KG1 (cell line): ENCODE results near the gene CPVL.

Experiments
- DNase-seq: peaks from one replicate; lab custom pipeline; 2025; lab: John Stamatoyannopoulos, UW

CPVL gene

DNA sequence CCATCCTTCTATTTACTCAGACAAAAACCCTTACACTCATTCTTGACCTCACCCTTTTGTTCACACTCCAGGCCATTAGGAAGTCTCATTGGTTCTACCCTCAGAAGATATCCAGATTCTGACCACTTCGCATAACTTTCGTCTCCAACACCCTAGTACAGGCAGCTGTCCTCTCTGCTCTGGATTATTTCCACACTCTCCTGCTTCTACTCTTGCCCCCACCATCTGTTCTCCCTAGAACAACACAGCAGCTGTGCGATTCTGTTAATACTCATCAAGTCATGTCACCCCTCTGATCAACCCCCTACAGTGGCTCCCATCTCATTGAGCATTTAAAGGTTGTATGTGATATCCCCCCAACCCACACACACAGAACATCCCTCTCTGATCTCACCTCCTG, 172.7 kb downstream of the CPVL start:
- no peak for DNase-seq

DNA sequence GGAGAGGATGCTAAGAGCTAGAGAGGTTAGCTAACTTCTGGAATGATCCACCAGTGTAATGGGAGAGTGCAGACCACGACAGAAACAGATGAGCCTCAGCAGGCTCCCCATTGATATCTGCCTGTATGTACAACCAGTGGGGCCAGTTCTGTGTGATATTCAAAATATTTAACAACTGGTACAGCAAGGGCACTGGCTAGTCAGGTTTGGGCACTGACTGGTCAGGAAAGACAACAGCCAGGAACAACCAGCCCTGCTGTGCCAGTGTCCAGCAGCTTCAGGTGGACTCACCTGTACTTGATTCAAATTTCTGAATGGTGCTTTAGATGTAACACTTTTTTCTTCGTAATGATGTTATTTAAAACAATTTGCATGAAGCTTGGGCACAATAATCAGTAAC, 182.3 kb downstream of the CPVL start:
- no peak for DNase-seq

DNA sequence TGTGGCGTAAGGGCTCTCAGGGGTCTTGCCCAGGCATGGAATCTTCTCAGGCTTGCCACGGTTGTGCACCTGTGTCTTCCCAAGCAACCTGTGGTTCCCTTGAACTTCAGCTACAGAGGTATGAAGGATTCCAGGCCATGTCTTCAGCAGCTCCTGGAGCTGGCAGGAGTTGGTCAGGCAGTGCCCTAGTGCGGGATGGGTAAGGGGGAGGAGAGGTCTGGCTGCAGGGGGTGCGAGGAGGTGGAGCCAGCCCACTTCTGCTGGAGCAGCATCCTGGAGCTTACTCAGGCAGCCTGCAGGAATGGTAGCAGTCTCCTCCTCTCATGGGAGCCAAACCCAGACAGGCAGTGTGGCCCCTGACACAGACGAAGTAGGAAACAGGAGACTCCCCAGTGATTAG, 184.4 kb downstream of the CPVL start:
- DNase-seq = no peak

DNA sequence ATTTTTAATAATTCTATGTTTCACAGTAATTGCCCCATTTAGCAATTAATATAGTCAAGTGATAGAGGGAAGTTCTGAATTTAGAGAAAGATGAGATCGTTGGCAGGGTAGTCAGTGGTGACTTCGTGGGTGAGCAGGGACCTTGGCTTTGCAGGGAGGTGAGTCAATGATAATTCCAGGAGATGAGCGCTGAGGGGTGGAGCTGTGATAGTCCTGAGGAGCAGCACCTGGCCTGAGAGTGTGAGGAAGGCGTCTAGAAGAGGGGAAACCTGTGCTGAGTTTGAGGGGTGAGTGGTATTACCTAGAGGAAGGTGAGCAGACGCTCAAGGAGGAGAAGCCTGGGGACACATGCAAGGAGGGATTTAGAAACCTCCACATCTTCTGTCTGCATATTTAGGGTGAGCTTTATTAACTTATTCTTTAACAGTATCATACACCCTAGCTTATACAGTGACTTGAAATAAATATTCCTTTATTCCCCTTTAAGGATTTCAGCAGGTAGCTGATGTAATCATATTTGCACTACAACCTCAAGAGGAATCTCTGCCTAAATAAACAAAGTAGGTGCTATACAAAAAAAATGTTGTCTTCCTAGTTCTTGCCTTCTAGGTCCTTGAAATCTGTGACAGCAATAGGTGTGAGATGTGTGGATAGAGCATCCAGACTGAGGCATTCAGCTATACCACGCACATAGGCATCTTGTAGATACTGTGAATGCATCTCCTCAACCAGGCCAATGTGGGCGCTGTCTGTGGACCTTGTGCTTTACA, 186.1 kb downstream of the CPVL start:
- DNase-seq = no peak

DNA sequence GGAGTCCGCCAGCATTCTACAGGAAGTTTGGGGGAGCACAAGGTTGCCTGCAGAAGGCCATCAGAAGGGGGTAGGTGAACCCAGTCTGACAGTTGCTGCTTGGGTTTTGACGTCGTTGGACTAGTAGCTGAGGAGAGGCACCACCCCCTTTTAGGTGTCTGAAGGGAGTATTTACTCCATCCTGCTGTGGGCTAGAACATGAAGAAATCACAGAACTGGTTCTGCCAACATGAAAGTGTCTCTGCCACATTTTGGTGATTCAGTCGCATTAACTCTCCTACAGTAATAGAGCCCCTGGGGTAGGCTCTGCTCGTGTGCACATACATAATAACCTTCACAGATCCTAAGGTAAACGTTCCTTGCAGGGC, 187.4 kb downstream of the CPVL start:
- no peak for DNase-seq

DNA sequence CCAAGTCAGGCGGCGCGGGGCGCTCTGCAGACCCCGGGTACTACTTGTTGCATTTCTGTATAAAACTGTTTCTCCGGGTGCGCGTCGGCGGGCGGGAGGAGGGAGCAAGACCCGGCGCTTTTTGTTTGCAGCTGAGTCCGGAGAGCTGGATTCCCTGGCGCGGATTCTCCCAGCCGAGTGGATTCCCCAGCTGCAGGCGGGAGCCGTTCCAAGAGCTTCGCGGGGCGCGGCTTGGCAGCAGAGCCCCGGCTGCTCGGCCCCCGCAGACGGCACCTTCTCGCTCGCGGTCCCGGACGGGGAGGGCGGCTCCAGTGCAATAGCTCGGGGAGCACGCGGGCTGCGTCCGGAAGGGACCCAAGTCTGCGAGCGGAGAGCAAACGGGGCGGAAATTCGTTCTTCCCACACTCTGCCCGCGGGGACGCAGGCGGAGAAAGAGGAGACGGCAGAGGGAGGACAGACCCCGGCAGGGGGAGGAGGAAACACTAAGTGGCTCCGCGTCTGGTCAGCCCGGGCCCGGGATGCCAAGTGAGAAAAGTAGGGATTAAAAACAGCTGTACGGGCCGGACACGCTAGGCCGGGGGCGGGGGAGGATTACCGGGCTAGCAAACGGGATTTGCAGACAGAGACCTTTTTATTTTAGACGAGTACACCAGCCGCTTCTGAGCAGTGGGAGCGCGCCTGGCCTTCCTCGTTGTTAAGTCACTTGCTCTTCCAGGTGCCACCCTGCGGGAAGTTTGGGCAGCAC, 187.9 kb downstream of the CPVL start, which contains the start of gene TRIL:
TRIL (minus strand) TSS at position 96 of the 745 bp plus-strand sequence. CDS start 284 bp downstream, outside the sequence.
- no peak for DNase-seq

DNA sequence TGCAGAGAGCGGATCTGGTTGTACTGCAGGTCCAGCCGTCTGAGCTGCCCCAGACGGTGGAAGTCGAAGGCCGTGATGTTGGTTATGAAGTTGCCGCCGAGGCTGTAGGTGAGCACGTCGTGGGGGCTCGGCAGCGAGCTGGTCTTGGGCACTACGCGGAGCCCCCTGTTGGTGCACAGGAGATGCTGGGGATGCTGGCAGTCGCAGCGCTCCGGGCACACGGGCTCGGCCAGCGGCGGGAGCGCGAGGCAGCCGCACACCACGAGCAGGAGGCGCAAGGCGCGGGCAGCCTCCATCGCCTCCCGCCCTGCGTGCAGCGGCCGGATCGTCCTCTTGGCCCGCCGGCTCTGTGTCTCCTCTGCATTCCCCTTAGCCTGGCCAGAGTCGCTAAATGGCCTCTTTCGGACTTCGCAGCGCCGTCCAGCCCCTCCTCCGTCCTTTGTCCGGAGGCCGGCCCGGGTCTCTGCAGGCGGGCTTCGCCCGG, 188.5 kb downstream of the CPVL start:
- no peak for DNase-seq

DNA sequence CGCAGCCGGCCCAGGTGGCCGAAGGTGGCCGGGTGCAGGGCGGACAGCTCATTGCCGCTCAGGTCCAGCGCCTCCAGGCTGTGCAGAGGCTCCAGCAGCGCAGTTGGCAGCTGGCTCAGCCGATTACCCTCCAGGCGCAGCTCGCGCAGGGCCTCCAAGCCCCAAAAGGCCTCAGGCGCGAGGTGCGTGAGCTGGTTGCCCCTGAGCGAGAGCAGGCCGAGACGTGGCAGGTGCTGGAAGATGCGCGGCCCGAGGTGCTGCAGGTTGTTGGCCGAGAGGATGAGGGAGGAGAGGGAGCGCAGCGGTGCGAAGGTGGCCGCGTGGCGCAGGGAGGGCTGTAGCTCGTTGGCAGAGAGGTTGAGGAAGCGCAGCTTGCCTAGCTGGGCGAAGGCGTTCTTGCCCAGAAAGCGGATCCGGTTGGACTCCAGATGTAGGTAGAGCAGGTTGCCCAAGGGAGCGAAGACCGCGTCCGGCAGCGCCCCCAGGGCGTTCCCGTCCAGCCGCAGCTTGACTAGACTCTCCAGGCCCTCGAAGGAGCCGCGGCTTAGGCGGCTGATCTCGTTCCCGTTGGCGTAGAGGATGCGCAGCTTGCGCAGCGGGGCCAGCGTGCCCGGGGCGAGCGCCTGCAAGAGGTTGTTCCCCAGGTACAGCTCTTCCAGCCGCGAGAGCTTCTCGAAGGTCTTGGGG, 189.1 kb downstream of the CPVL start:
- no peak for DNase-seq

DNA sequence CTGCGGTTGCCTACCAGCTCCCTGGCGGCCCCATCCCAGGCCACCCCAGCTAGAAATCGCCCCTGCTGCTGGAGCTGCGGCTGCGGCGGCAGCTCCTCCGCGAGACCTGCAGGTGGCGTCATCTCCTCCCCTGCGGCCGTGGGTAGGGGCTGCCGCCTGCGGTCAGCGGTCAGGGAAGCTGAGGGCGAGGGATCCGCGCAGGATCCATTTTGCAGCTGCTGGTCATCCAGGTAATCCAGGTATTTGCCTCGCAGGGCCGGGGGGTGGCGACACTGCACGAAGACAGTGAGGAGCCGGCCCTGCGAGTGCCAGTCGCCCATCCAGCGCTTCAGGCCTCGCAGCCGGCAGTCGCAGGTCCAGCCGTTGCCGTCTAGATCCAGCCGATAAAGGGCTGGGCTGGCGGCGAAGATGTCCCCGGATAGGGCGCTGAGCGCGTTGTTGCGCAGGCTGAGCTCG, 189.7 kb downstream of the CPVL start:
- no peak for DNase-seq

DNA sequence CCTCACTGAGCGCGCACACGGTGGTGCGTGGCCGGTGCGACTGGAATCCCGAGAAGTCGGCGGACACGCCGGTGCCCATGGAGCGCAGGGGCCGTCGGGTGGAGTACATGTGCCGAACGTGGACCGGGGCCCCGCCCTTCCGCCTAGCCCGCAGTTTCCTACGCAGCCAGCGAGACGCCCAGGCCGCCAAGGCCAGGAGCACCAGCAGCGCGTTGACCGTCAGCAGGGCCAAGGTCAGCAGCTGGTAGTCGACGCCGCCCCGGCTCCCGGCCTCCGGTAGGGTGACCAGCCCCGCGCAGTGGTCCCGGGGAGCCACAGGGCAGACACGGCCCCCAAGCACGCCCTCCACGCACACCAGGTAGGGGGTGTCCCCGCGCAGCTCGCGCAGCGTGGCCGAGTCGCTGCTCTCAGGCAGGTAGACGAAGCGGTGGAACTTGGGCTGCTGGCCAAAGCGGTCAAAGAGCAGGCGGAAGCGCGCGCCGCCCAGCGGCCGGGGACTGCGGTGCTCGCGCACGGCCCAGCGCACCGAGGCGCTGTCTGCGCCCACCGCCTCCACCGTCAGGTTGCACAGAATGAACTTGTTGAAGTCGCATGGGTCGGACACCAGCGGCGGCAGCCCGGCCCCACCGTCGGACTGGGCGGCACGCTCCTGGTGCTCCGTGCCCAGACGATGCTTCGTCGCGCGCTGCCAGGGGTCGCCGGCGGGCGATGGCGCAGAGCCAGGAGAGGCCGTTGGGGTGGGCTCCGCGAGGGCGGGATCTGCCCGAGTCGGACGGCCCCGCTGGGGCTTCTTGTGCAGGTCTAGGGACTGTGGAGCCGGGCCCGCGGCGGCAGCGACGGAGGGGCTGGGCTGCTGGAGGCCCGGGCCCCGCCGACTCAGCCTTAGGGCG, 190.4 kb downstream of the CPVL start:
- no peak for DNase-seq

DNA sequence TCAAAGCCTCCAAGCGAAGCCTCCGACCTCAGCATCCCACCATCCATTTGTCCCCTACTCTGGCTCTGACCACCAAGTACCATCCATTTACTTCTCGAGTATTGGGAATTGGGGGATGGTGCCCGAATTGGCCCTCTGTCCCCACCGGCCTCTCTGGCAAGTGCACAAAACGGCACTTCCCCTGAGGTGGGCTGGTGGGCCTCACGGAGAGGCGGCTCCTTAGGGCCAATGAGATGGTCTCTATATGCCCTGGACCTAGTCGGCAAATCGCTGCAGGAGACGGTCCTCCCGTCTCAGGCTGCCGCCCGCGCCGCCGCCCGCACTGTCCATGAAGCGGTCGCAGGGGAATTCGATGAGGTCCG, 191.0 kb downstream of the CPVL start:
- DNase-seq = no peak

DNA sequence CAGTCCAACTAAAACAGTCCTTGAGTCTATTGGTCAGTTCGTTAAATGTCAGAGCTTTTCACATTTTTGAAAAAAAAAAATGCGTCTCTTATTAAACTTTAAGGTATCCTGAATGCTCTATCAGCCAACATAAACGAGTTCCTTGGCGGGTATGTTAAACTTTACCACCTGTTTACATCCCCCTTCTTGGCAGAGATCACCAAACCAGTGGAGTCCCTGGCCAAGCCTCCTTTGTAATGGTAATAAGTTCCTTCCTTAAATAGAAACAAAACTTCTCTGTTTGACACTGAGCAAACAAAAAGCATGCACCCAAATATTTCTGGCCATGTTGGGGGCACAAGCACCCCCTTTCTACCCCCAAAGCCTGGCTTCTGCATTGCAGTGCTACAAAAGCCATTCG, 191.4 kb downstream of the CPVL start:
- no peak for DNase-seq

DNA sequence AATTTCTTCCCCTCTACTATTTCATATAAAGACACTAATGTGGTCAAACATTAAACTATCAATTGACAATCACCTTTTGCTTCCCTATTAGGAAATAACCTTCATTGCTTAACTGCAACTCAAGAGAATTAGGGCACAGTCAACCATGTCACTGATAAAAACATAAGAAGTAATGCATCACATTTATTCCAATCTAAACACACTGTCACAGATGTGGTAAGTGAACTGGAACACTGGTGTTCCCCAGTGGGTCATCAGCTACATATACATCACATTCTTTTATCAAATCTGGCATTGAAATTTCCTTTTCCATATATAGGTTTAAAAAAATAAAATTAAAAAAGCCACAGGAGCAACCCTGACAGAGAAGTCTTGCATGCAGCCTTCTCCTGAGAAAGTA, 191.9 kb downstream of the CPVL start:
- no peak for DNase-seq

DNA sequence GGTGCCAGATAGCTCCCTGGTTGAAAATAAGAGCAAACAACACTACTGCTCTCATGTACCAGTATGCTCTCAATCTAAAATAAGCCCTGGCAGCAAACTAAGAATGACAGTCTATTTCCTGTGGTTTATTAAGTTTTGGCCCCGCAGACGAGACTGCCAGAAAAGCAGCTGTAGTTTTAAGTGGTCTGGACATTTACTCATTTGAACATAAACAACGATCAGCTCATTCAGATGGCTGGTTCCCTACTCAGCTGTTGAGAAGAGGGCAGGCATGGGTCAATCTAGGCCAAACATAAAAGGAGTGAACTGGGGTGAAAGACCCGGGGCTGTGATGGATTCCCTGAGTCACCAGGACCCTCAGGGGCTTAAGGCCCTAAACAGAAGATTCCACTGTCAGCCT, 192.7 kb downstream of the CPVL start:
- DNase-seq = no peak
